Measurements from ENCODE around the gene STAU1.

DNA sequence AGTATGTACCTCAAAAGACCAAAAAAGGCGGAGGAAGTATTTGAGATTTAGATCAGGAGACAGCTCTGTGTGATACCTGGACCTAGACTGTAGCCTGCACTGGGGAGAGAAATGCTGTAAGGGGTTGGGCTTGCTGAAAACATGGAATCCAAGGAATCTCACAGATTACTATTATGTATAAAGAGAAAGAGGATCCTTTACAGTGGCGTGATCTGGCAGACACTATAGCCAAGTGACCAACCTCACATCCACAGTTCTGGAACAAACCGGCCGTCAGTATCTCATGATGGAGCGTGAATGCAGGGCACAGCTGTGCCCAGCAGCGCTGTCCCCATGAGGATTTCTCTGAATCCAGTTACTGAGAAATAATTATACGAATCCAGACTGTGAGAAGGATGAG is 43.3 kb upstream of the STAU1 start:
- TF ChIP-seq CTCF (tag by site-specific recombination; IDR thresholded peaks at IDR 0.05) (no peak), ZNF792 (tag by site-specific recombination; IDR thresholded peaks at IDR 0.05) (no peak), ZNF707 (tag by site-specific recombination; IDR thresholded peaks at IDR 0.05) (no peak), ZNF623 (tag by site-specific recombination; IDR thresholded peaks at IDR 0.05) (no peak), PATZ1 (tag by site-specific recombination; IDR thresholded peaks at IDR 0.05) (no peak), ZNF426 (tag by site-specific recombination; IDR thresholded peaks at IDR 0.05) (no peak), ZNF561 (tag by site-specific recombination; IDR thresholded peaks at IDR 0.05; ENCODE audit: borderline replicate concordance) (no peak), ZNF121 (tag by site-specific recombination; IDR thresholded peaks at IDR 0.05) (no peak), ZNF398 (tag by site-specific recombination; IDR thresholded peaks at IDR 0.05) (no peak)
- TF ChIP-seq, protein P1, sequence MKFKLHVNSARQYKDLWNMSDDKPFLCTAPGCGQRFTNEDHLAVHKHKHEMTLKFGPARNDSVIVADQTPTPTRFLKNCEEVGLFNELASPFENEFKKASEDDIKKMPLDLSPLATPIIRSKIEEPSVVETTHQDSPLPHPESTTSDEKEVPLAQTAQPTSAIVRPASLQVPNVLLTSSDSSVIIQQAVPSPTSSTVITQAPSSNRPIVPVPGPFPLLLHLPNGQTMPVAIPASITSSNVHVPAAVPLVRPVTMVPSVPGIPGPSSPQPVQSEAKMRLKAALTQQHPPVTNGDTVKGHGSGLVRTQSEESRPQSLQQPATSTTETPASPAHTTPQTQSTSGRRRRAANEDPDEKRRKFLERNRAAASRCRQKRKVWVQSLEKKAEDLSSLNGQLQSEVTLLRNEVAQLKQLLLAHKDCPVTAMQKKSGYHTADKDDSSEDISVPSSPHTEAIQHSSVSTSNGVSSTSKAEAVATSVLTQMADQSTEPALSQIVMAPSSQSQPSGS (tag by site-specific recombination; IDR thresholded peaks at IDR 0.05; ENCODE audit: low read depth) = no peak
